Endothelial cell of umbilical vein (primary cell): ENCODE data around the gene EML1. TPM values are rescaled to one million over a fixed set of nuclear protein-coding genes. Genes with fewer than 3 reads are reported as not detected.

Source experiments
- BruUV-seq: library from RNA; stranded (reverse); fragments of 400-500 nt; replicated peaks from 2 replicates; lab custom pipeline; 2021; lab: Mats Ljungman, UMichigan
- CTCF ChIA-PET: fragments of 300-600, 350-600 bp; sonication (Branson Sonifier 250); formaldehyde crosslinking; loops from one replicate; lab custom pipeline; 2021; ENCODE audit warnings: antibody characterized with exemption, inconsistent platforms; lab: Charles Lee
- POLR2A ChIA-PET: fragments of 300-600, 350-600 bp; sonication (Branson Sonifier 250); formaldehyde crosslinking; loops from one replicate; lab custom pipeline; 2021; ENCODE audit warnings: antibody characterized with exemption, inconsistent platforms; lab: Charles Lee
- DNase-seq: peaks from one replicate; pipeline ENCODE4 v3.0.0-alpha.2; 2011; ENCODE audit warnings: low read depth, low spot score
- FAIRE-seq: peaks from 2 replicates; lab custom pipeline; 2011; peaks lifted over from hg19 to GRCh38; lab: Jason Lieb, UNC
- H2AFZ ChIP-seq: 2 replicates; pipeline ENCODE4 v1.6.0; 2012; ENCODE audit warnings: low read depth, low read length, control low read depth, inconsistent platforms
- H3K27ac ChIP-seq: 2 replicates; pipeline ENCODE4 v1.5.1; 2011; ENCODE audit warnings: low read depth, mild to moderate bottlenecking, control low read depth, low read length, moderate library complexity; ENCODE audit not compliant: insufficient read depth
- H3K27me3 ChIP-seq, 2 experiments: 2 replicates each; pipeline versions ENCODE4 v1.6.0 to v1.6.1; 2011; ENCODE audit warnings: low read length in 2 of 2, mixed read lengths in 1 of 2; ENCODE audit not compliant: control insufficient read depth in 2 of 2, insufficient read depth in 2 of 2
- H3K36me3 ChIP-seq, 2 experiments: 2 replicates in 1 of 2; 3 replicates in 1 of 2; pipeline ENCODE4 v1.5.1; 2011; ENCODE audit warnings: low read length in 2 of 2, mild to moderate bottlenecking in 1 of 2, moderate library complexity in 1 of 2; ENCODE audit not compliant: control insufficient read depth in 2 of 2, insufficient read depth in 2 of 2; ENCODE audit errors: extremely low read depth in 1 of 2
- H3K4me1 ChIP-seq: 3 replicates; pipeline ENCODE4 v1.5.1; 2011; ENCODE audit warnings: mild to moderate bottlenecking, low read length; ENCODE audit not compliant: control insufficient read depth, insufficient read depth; ENCODE audit errors: extremely low read depth
- H3K4me2 ChIP-seq: 2 replicates; pipeline ENCODE4 v1.6.1; 2011; ENCODE audit warnings: low read length, control low read depth, mixed read lengths; ENCODE audit not compliant: insufficient read depth
- H3K4me3 ChIP-seq, 3 experiments: fragments of 200-600 bp in 1 of 3; sonication (generic), shearing (Covaris generic) in 1 of 3; replicated peaks in 1 of 3; 2 replicates each; pipeline ENCODE4 v1.5.1; 2011 to 2016; ENCODE audit warnings: control low read depth in 3 of 3, low read length in 3 of 3, mild to moderate bottlenecking in 2 of 3, inconsistent platforms in 1 of 3, low read depth in 1 of 3, moderate library complexity in 1 of 3; ENCODE audit not compliant: insufficient read depth in 1 of 3
- H3K79me2 ChIP-seq: 2 replicates; pipeline ENCODE4 v1.6.0; 2012; ENCODE audit warnings: low read length, inconsistent platforms; ENCODE audit not compliant: control insufficient read depth, insufficient read depth
- H3K9ac ChIP-seq: replicated peaks from 2 replicates; pipeline ENCODE3; 2011; ENCODE audit warnings: low read length, control low read depth; ENCODE audit not compliant: insufficient read depth; ENCODE audit errors: extremely low read depth
- H3K9me1 ChIP-seq: replicated peaks from 3 replicates; pipeline ENCODE4 v1.6.0; 2011; ENCODE audit warnings: mild to moderate bottlenecking, low read length; ENCODE audit not compliant: control insufficient read depth, insufficient read depth; ENCODE audit errors: extremely low read depth
- H3K9me3 ChIP-seq: replicated peaks from 2 replicates; pipeline ENCODE4 v1.5.1; 2012; ENCODE audit warnings: low read length, inconsistent platforms; ENCODE audit not compliant: control insufficient read depth, insufficient read depth
- H4K20me1 ChIP-seq: replicated peaks from 2 replicates; pipeline ENCODE3; 2011; ENCODE audit warnings: mild to moderate bottlenecking, low read length; ENCODE audit not compliant: control insufficient read depth, insufficient read depth; ENCODE audit errors: extremely low read depth
- CTCF ChIP-seq, 2 donors: IDR thresholded peaks; 1 replicate in 1 of 2; 2 replicates in 1 of 2; pipeline ENCODE4 v1.5.1; 2011; ENCODE audit warnings: low read length in 2 of 2, mild to moderate bottlenecking in 2 of 2, moderate library complexity in 2 of 2, control low read depth in 1 of 2, inconsistent platforms in 1 of 2, low read depth in 1 of 2; ENCODE audit not compliant: insufficient read depth in 1 of 2; ENCODE audit errors: extremely low read depth in 1 of 2
- EZH2 ChIP-seq: IDR thresholded peaks from 2 replicates; pipeline ENCODE4 v1.6.1; 2012; ENCODE audit warnings: borderline replicate concordance, low read depth, mild to moderate bottlenecking, moderate library complexity, low read length, inconsistent platforms; ENCODE audit not compliant: severe bottlenecking
- FOS ChIP-seq: IDR thresholded peaks from 2 replicates; pipeline ENCODE4 v1.6.1; 2011; ENCODE audit warnings: mild to moderate bottlenecking, low read length, moderate library complexity, borderline replicate concordance; ENCODE audit not compliant: insufficient read depth
- GATA2 ChIP-seq: IDR thresholded peaks from 2 replicates; pipeline ENCODE4 v1.7.0; 2011; ENCODE audit warnings: low read depth, mild to moderate bottlenecking, moderate library complexity, mixed read lengths, low read length; ENCODE audit not compliant: insufficient read length, insufficient read depth
- JUN ChIP-seq: IDR thresholded peaks from 2 replicates; pipeline ENCODE4 v1.6.1; 2011; ENCODE audit warnings: borderline replicate concordance, low read depth; ENCODE audit not compliant: insufficient read length, insufficient read depth
- MAX ChIP-seq: IDR thresholded peaks from 2 replicates; pipeline ENCODE4 v1.6.1; 2011; ENCODE audit not compliant: insufficient read depth, insufficient read length
- MYC ChIP-seq: IDR thresholded peaks from one replicate; pipeline ENCODE4 v1.6.1; 2011; ENCODE audit warnings: mild to moderate bottlenecking, low read depth, low read length
- POLR2A ChIP-seq: IDR thresholded peaks from 2 replicates; pipeline ENCODE4 v1.6.1; 2012; ENCODE audit warnings: low read depth, mild to moderate bottlenecking, control low read depth, low read length
- POLR2AphosphoS5 ChIP-seq: IDR thresholded peaks from 2 replicates; pipeline ENCODE4 v1.6.1; 2012; ENCODE audit warnings: low read depth, mild to moderate bottlenecking, control low read depth, low read length, moderate library complexity; ENCODE audit not compliant: insufficient read depth
- dilution Hi-C: fragments of 300-500 bp; cut with MboI; formaldehyde crosslinking; loops from one replicate; pipeline ENCODE4 v1.15.0; 2019; ENCODE audit warnings: low sequenced_read_pairs; ENCODE audit not compliant: extremely low pct_ligation_motif_present
- intact Hi-C: fragments of 100-400 bp; cut with micrococcal nuclease; formaldehyde crosslinking; loops from one replicate; pipeline ENCODE4 v1.10.0; 2022
- polyA plus RNA-seq, 4 experiments: library from polyadenylated mRNA; depleted of rRNA in 3 of 4; stranded (reverse) in 3 of 4; unstranded in 1 of 4; fragments of >200 nt; gene quantifications; 2 replicates each; pipeline versions ENCODE4 v1.2.1 to v1.2.3, GENCODE V29; 2011 to 2012; ENCODE audit warnings: missing spikeins in 1 of 4
- total RNA-seq: library from RNA; stranded (reverse); gene quantifications from 2 replicates; pipeline ENCODE4 v1.2.3, GENCODE V29; 2021

The EML1 gene
- total and polyA plus RNA-seq, 2 donors (not counting 3 experiments of a cell fraction or from before 2014, with no cell fraction given): 22.9 to 33.0 TPM

- intact Hi-C loops: loop anchor here (2.0 to 5.0 kb wide), 2 partner anchors 266 to 287 kb away; partner anchors contain the start of genes CYP46A1 and YY1
- ChIA-PET POLR2A (interaction anchor here (0.6 to 1.1 kb wide), 6 partner anchors 10 to 1838 kb away, joined by 3 to 7 read pairs (median 4); partner anchors contain the start of gene CYP46A1), CTCF (interaction anchor here (0.6 to 2.2 kb wide), 13 partner anchors 10 to 270 kb away, joined by 3 to 14 read pairs (median 3); partner anchors contain the start of gene EML1)
- Histone ChIP-seq H3K9me1 (no peaks in the 10 kb centered on the region), H4K20me1 (no peaks in the 10 kb centered on the region), H3K9me3 (no peaks in the 10 kb centered on the region), H3K4me2 (no peak overlapping the region), H3K4me3 (peak overlapping the region; percentile 47 to 80 (median 49)), H3K9ac (no peak overlapping the region), H3K79me2 (peaks cover 22% of the 10 kb centered on the region), H3K4me1 (peaks cover 7% of the 10 kb centered on the region), H3K27me3 (peaks cover 10 to 12% of the 10 kb centered on the region in 2 experiments), H3K27ac (no peak overlapping the region), H3K36me3 (no peaks in the 10 kb centered on the region), H2AFZ (peak overlapping the region; percentile 80)
- dilution Hi-C loops: no loop called here
- FAIRE-seq (peak; percentile 81), DNase-seq (peak; percentile 85)
- no peak for TF ChIP-seq CTCF (IDR thresholded peaks at IDR 0.05; ENCODE audit: extremely low read depth in 1 of 2, insufficient read depth in 1 of 2, low read depth in 1 of 2, low read length in 2 of 2)
- peak; percentile 28 for TF ChIP-seq MAX
- no peak for TF ChIP-seq EZH2
- TF ChIP-seq POLR2A: peak; percentile 33
- peak; percentile 60 for TF ChIP-seq POLR2AphosphoS5
- no peak for TF ChIP-seq FOS
- no peak for TF ChIP-seq JUN
- TF ChIP-seq MYC: peak; percentile 41
- TF ChIP-seq GATA2: no peak
- BruUV-seq: no TSS peak
Observed at GRCh38 chr14:99971087-99971940, 178.1 kb downstream of the EML1 start.
